GM19468 (cell line): Measurements from ENCODE around the gene OTUD5.

Experiments used
- ATAC-seq: cut with Tn5 transposase; IDR thresholded peaks from one replicate; pipeline ENCODE4 v1.9.1; 2021; ENCODE audit warnings: mild to moderate bottlenecking, moderate library complexity, moderate number of reproducible peaks; ENCODE audit not compliant: unreplicated experiment; ENCODE audit errors: extremely low read depth

The OTUD5 gene

GRCh38 chrX:48972220-48973164 lies 15.1 kb upstream of the OTUD5 start:
- no peak for ATAC-seq

- no peak for ATAC-seq
Measured at GRCh38 chrX:48971249-48972219, 14.1 kb upstream of the OTUD5 start, which contains the start of gene KCND1. Gene KCND1 (minus strand): TSS chrX:48971844. CDS start chrX:48970271, 1,573 bp downstream.

DNA sequence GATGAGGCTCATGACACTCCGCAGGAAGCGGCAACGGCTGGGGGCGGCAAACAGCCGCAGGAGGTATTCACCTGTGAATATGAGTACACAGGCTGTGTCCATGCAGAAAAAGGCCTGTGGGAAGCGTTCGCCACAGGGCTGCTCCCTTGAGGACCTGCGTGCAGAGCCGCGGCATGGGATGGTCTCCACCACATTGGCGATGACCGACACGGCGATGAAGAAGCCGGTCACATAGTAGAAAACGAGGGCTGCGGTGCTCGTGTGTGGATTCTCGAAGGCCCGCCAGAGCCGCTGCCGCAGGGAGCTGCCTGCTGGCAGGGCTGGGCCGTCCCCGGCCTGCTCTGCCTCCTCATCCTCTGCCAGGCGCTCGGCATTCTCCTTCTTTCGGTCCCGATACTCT lies 12.1 kb upstream of the OTUD5 start:
- no peak for ATAC-seq

DNA sequence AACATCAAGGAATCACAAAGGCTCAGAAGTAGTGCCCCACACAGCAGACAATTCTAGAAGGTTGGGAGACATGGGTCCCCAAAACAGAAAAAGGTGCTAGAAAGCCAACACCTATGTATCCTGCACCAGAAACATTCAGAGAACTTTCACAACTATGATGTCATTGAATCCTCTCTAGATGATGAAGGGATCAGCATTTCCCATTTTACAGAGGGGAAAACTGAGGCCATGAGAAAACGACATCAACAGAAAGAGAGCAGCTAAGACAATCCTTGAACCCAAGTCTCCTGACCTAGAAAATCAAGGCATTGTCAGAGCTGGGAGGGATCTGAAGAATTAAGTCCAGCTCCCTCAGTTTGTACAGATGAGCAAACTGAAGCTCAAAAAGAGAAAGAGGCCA lies 11.0 kb upstream of the OTUD5 start:
- ATAC-seq: no peak

GRCh38 chrX:48966796-48967579 lies 9.6 kb upstream of the OTUD5 start:
- ATAC-seq: no peak

- no peak for ATAC-seq
Measured at GRCh38 chrX:48965959-48966358, 8.6 kb upstream of the OTUD5 start.

- ATAC-seq: no peak
Measured at GRCh38 chrX:48961585-48962091, 4.2 kb upstream of the OTUD5 start.

DNA sequence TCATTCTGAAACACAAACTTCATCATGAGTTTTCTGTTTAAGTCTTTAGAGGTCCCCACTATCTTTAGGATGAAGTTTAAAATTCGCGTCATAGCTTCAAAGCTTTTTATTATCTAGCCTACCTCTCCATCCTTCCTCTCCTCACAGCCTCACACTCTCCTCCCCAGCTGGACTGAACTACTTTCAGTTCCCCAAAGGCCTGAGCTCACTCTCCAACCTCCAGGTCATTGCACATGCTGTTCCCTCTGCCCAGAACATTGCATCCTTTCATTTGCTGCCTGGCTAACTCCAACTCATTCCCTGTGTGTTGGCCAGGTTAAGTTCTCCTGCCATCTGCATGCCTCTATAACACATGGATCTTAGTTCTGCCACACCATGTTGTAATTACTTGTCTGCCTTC lies 2.9 kb upstream of the OTUD5 start:
- ATAC-seq: no peak

GRCh38 chrX:48958635-48959094 lies 1.3 kb upstream of the OTUD5 start:
- ATAC-seq: no peak

- peak; percentile 78 for ATAC-seq
Measured at GRCh38 chrX:48957827-48958634, 624 bp upstream of the OTUD5 start.

DNA sequence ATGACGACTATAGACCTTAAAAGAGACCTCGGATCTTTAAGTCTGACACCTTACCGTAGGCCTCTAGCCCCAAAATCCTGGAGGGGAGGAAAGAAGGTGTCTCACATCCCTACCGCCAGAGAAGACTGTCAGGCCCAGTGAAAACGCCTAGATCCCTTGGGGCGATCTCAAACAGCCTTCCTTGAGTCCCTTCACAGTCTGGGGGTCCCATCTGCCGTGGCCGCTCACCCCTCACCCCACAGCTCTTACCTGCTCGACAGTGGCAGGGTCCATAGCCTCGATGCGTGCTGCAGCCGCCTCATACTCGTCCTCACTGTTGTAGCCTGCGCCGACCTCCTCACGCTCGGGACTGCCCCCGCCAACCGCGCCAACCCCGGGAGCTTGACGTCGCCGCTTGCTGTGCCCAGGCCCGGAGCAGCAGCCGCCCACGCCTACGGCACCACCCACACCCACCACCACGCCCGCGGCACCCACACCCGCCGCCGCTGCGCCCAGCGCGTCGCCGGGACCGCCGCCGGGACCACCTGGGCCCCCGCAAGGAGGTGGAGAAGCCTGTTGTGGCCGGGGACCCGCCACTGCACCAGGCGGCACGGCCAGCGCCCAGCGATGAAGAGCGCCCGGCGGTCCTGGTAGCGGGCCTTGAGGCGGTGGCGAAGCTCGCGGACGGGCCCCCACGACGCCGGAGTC lies 536 bp downstream of the OTUD5 start:
- ATAC-seq: no peak

DNA sequence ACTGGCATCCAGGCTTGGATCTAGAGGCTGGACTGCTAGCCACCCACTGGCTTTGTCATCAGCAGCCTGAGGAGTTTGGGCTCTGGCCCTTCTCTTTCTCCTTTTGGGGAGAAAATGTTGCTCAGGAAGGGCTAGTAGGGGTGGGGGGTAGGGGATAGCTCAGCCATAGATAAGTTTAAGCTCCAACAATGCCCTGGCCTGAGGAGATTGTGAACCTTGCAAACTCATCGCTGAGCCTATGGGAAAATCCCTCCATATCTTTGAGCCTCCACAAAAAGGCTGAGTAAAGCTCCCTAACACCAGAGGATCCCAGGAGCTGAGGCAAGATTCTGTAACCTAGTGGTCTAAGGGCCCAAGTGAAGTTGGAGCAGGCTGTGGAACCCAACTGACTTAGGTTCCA lies 8.8 kb downstream of the OTUD5 start:
- ATAC-seq: no peak

DNA sequence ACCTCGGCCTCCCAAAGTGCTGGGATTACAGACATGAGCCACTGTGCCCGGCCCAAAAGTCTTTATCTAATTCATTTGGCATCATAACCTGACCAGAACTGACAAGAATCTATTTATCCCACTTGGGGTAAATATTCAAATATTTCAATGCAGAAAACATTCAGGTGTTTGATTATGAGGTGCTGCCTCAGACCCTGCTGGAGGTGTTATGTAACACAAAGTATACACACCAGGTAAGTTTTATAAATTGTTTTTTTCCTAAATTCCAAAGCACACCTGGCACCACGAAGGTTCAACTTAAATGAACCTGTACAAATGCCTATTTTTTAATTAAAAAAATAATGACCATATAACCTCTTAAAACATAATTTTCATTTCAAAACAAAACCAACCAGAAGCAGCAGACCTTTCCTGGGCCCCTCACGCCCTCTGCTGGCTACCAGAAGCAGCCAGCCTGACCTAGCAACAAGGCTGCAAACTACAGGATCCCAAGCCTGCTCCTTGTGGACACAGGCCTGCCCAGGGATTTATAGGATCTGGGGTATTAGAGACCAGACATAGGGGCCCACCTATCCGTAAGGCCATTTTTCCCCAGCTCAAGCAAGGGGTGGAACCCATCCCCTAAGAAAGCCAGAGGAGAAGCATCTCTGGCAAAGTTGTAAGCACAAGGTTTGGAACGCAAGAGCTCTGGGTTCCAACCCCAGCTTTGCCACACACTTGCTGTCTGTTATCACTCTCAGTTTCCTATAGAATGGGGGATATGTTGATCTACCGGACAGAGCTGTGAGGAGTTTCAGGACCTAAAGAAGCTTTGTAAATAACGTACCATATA lies 11.7 kb downstream of the OTUD5 start:
- no peak for ATAC-seq

- no peak for ATAC-seq
Measured at GRCh38 chrX:48942895-48943294, 14.5 kb downstream of the OTUD5 start.

DNA sequence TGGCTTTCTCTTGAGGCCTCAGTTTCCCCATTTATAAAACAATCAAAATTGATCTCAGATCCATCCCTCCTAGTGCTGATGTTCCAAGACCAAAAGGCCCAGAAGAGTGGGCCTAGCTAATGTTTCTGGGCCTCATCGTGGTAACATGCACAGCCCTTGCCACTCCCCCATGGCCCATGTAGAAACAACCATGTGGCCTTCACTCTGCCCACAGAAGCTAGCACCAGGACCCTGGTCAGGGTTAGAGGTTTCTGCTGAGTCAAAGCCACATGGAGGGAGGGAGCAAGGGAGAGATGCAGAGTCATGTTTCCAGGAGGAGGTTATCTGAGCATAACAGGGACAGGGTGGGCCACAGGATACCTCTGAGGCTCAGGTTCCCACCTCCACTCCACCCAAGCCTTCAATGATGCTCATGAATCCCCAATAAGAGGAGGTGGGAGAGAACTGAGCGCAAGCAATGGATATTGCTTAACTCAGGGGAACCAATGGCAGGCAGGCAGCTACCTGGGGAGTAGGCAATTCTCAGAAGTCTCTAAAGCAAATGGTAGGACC lies 16.9 kb downstream of the OTUD5 start:
- no peak for ATAC-seq

- no peak for ATAC-seq
Measured at GRCh38 chrX:48939524-48940228, 17.7 kb downstream of the OTUD5 start.
